ENCODE data around the gene BPTF. TPM values are rescaled to one million over a fixed set of nuclear protein-coding genes. Genes with fewer than 3 reads are reported as not detected.

The BPTF gene
- total RNA-seq, 1 experiment from 2014 or later: 17.2 TPM

Other genes starting within 250 kb of the BPTF start
- 124 and 125 TPM in 2 replicates for gene NOL11, start 107.6 kb upstream of the BPTF start, total RNA-seq (2014; rRNA removed; shearing (Covaris generic); ENCODE audit: low replicate concordance)
- 5.2 and 21.1 TPM in 2 replicates for gene C17orf58, start 171.0 kb downstream of the BPTF start, total RNA-seq (2014; rRNA removed; shearing (Covaris generic); ENCODE audit: low replicate concordance)
- gene KPNA2, start 210.2 kb downstream of the BPTF start, total RNA-seq (2014; rRNA removed; shearing (Covaris generic); ENCODE audit: low replicate concordance): 187 and 211 TPM in 2 replicates